Mucosa of stomach (tissue), 1 donor: ENCODE results near the gene PTPRM.

Experiments used
- H3K27me3 ChIP-seq: one replicate; pipeline ENCODE4 v1.7.0; 2013; ENCODE audit warnings: mild to moderate bottlenecking, low read length; ENCODE audit not compliant: control insufficient read depth, insufficient read depth
- H3K36me3 ChIP-seq: one replicate; pipeline ENCODE4 v1.7.0; 2013; ENCODE audit warnings: low read length; ENCODE audit not compliant: control insufficient read depth, insufficient read depth
- H3K4me1 ChIP-seq: one replicate; pipeline ENCODE4 v1.7.0; 2013; ENCODE audit warnings: mild to moderate bottlenecking, low read length; ENCODE audit not compliant: control insufficient read depth, insufficient read depth
- H3K4me3 ChIP-seq: one replicate; pipeline ENCODE4 v1.7.0; 2013; ENCODE audit warnings: low read length
- H3K9ac ChIP-seq: one replicate; pipeline ENCODE4 v1.7.0; 2013; ENCODE audit warnings: mild to moderate bottlenecking, low read length, moderate library complexity
- H3K9me3 ChIP-seq: one replicate; pipeline ENCODE4 v1.7.0; 2013; ENCODE audit warnings: mild to moderate bottlenecking, low read length, moderate library complexity; ENCODE audit not compliant: control insufficient read depth
- donor health status: Pancreatic carcinoma.

The PTPRM gene

DNA sequence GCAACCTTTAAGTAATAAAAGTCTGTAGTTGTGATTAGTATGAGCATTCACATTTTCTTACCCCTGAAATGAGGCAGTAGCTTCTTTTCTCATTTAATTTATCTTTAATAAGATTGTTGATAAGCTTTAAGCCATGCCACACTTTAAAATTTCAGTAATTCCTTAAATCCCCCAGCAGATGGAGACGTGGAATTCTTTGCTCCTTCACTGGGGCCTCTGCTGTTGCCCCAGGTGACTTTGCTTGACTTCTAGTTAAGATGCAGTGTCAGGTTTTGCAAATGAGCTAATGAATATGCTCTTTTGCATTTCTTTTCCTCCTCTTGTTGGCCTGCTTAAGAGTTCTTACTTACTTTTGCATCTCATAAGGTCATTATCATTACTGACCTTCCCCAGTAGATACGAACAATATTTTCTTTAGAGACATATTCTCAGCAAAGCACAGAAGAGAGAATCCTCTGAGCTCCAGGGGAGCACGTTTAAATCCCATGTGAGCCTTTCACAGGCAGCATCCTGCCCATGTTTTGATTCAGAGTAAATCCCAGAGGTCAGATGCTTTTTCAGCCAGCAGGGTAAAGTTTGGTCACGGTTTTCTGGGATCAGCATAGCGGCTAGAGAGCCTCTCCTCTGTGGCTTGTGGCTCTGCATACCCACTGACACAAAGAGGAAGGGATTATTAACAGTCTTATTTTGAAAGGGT, 222.9 kb downstream of the PTPRM start:
- Histone ChIP-seq H3K36me3 (no peaks in the 10 kb centered on the region), H3K4me1 (no peaks in the 10 kb centered on the region), H3K9ac (no peak overlapping the region), H3K4me3 (no peak overlapping the region), H3K9me3 (no peaks in the 10 kb centered on the region), H3K27me3 (no peaks in the 10 kb centered on the region)

DNA sequence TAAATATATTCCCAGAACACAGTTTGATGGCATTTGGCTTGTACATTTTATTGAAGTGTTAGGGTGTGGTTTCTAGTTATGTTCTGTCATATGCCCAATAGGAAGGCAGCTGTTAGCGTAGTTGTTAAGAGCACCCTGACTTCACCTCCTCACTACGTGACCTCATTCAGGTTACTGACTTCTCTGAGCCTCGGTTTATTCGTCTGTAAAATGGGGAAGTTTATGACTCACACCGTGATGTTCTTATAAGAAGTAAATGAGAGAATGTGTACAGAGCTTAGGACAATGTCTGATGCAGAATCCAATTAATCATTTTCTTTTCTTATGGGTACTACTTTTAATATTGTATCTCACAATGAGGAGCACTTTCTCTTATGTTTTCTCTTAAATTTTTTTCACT, 226.0 kb downstream of the PTPRM start:
- no peaks in the 10 kb centered on the region for H3K36me3 ChIP-seq
- H3K9ac ChIP-seq = no peak overlapping the region
- no peaks in the 10 kb centered on the region for H3K9me3 ChIP-seq
- no peaks in the 10 kb centered on the region for H3K4me1 ChIP-seq
- no peaks in the 10 kb centered on the region for H3K27me3 ChIP-seq
- H3K4me3 ChIP-seq = no peak overlapping the region

DNA sequence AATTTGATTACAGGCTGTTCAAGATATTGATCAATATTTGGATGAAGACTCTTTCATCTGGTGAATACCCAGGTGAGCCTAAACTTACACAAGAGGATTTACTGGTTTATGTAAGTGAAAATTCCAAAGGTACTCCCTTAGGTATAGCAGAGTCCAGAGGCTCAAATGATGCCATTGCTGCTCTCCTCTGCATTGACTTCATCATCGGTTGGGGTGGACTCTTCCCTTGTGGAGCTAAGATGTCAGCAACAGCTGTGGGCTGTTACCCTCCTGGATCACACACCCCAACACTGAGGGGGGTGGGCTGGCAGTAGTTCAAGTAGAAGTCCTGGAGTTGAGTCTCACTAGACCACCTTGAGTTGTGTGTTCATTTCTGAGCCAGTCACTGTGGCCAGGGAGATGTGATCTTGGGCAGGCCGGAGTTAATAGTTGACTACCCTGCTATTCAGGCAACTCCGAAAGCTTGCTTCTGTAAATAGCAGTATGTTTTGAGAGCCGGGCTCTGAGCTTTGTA, 236.9 kb downstream of the PTPRM start:
- Histone ChIP-seq H3K27me3 (no peaks in the 10 kb centered on the region), H3K9ac (no peak overlapping the region), H3K36me3 (no peaks in the 10 kb centered on the region), H3K9me3 (no peaks in the 10 kb centered on the region), H3K4me1 (no peaks in the 10 kb centered on the region), H3K4me3 (no peak overlapping the region)

DNA sequence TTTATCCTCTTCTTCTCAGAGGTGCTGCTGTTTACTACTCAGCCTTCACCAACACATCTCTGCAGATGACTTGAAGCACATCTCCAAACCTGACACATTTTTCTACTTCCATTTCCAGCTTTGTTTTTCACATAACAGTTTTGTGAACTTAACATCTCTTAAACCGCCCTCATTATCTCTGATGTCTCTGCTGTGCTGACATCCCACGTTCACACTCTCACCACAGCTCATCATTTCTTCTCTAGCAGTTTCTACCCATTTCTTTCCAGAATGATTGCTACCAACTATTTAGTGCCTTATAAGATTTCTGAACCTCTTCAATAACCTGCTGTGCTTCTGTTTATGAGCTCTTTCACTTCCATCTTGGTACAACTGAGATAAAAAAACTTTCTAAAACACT, 238.0 kb downstream of the PTPRM start:
- no peaks in the 10 kb centered on the region for H3K4me1 ChIP-seq
- H3K27me3 ChIP-seq = no peaks in the 10 kb centered on the region
- no peaks in the 10 kb centered on the region for H3K36me3 ChIP-seq
- no peaks in the 10 kb centered on the region for H3K9me3 ChIP-seq
- H3K9ac ChIP-seq = no peak overlapping the region
- no peak overlapping the region for H3K4me3 ChIP-seq

GRCh38 chr18:7805880-7806279, 238.8 kb downstream of the PTPRM start:
- Histone ChIP-seq H3K27me3 (no peaks in the 10 kb centered on the region), H3K9me3 (no peaks in the 10 kb centered on the region), H3K4me1 (no peaks in the 10 kb centered on the region), H3K9ac (no peak overlapping the region), H3K4me3 (no peak overlapping the region), H3K36me3 (no peaks in the 10 kb centered on the region)

GRCh38 chr18:7807936-7808453, 240.9 kb downstream of the PTPRM start:
- no peaks in the 10 kb centered on the region for H3K27me3 ChIP-seq
- no peak overlapping the region for H3K9ac ChIP-seq
- H3K4me1 ChIP-seq = no peaks in the 10 kb centered on the region
- H3K36me3 ChIP-seq = no peaks in the 10 kb centered on the region
- H3K9me3 ChIP-seq = no peaks in the 10 kb centered on the region
- H3K4me3 ChIP-seq = no peak overlapping the region

GRCh38 chr18:7808992-7809391, 241.9 kb downstream of the PTPRM start:
- H3K4me3 ChIP-seq = no peak overlapping the region
- H3K9me3 ChIP-seq = no peaks in the 10 kb centered on the region
- no peaks in the 10 kb centered on the region for H3K4me1 ChIP-seq
- H3K36me3 ChIP-seq = no peaks in the 10 kb centered on the region
- H3K9ac ChIP-seq = no peak overlapping the region
- no peaks in the 10 kb centered on the region for H3K27me3 ChIP-seq

DNA sequence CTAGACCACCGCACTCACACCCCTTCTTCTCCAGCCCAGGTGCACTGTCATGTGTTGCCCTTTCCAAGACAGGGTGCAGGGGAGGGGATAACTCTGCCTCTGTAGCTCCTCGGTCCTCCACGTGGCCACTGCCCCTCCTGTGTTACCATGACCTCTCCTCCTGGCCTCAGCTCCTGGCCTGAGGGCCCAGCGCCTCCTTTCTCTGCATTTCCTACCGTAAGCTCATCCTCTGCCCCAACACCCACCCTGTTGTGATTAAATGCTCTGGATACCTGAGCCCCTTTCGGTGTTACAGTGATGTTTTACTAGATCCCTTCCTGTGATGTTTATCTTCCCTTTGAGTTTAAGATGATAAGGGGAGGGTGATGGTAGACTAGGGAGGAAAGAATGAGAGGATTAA, 242.3 kb downstream of the PTPRM start:
- Histone ChIP-seq H3K4me3 (no peak overlapping the region), H3K9ac (no peak overlapping the region), H3K4me1 (no peaks in the 10 kb centered on the region), H3K36me3 (no peaks in the 10 kb centered on the region), H3K9me3 (peaks cover 3% of the 10 kb centered on the region), H3K27me3 (no peaks in the 10 kb centered on the region)

GRCh38 chr18:7809978-7810377, 242.9 kb downstream of the PTPRM start:
- no peaks in the 10 kb centered on the region for H3K4me1 ChIP-seq
- no peaks in the 10 kb centered on the region for H3K36me3 ChIP-seq
- peaks cover 3% of the 10 kb centered on the region for H3K9me3 ChIP-seq
- no peak overlapping the region for H3K9ac ChIP-seq
- H3K4me3 ChIP-seq = no peak overlapping the region
- no peaks in the 10 kb centered on the region for H3K27me3 ChIP-seq

- Histone ChIP-seq H3K9me3 (peaks cover 3% of the 10 kb centered on the region), H3K27me3 (no peaks in the 10 kb centered on the region), H3K4me3 (no peak overlapping the region), H3K4me1 (no peaks in the 10 kb centered on the region), H3K36me3 (no peaks in the 10 kb centered on the region), H3K9ac (no peak overlapping the region)
Measured at GRCh38 chr18:7812431-7813063, 245.4 kb downstream of the PTPRM start.

DNA sequence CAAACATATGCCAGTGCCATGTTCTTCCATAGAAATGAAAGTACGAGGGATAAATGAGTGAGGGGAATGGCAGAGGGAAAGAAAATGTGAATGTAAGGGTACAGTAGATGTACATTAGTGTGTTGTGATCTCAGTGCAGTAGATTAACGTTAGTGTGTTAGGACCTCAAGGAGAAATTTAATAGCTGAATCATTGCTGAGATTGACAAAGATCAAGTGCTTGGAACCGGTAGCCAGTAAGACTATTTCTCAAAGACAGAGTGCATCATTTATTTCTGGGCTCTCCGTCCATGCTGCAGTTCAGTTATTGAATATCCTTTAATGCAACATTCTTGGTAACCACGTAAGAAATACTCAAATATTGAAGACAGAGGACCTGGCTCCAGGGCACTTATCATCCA, 246.0 kb downstream of the PTPRM start:
- no peaks in the 10 kb centered on the region for H3K27me3 ChIP-seq
- no peaks in the 10 kb centered on the region for H3K36me3 ChIP-seq
- H3K4me1 ChIP-seq = no peaks in the 10 kb centered on the region
- H3K9me3 ChIP-seq = peaks cover 3% of the 10 kb centered on the region
- no peak overlapping the region for H3K9ac ChIP-seq
- H3K4me3 ChIP-seq = no peak overlapping the region

DNA sequence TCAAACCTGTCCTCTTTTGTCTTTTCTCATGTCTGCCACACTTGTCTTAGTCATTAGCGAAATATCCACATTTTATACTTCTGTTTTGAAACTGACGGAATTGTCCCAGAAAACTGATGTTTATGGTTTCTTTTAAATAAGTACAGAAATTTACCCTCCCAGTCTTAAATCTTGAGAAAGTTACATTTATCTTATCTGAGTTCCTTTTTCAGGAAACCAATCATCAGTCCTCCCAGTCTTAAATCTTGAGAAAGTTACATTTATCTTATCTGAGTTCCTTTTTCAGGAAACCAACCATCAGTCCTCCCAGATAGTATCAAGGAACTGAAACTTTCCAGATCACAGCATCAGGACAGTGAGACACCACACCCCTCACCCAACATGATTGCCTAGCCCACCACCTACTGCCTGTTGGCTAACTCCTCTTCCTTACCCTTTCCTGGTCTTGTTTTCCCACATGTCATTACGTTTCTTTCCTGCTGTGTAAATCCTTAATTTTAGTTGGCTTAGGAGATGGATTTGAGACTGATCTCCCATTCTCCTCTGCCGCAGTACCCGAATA, 247.7 kb downstream of the PTPRM start:
- no peaks in the 10 kb centered on the region for H3K36me3 ChIP-seq
- no peak overlapping the region for H3K4me3 ChIP-seq
- no peaks in the 10 kb centered on the region for H3K27me3 ChIP-seq
- H3K4me1 ChIP-seq = no peaks in the 10 kb centered on the region
- H3K9me3 ChIP-seq = peaks cover 3% of the 10 kb centered on the region
- no peak overlapping the region for H3K9ac ChIP-seq
